Hepatocyte (in vitro differentiated cells): ENCODE measurements around the gene ZSCAN31. TPM values are rescaled to one million over a fixed set of nuclear protein-coding genes. Genes with fewer than 3 reads are reported as not detected.
A peak's percentile ranks its signal among the peaks of the same experiment; 100 is the strongest.
"Not testable (repeated sequence)": the region's sequence is repeated elsewhere in the genome, so short reads cannot be mapped to it uniquely, and the experiment has no call there.

Source experiments
- DNase-seq: peaks from one replicate; pipeline ENCODE4 v3.0.0-alpha.2; 2016; ENCODE audit warnings: low spot score
- H2AFZ ChIP-seq: fragments of 200-600 bp; sonication (generic); 2 replicates; pipeline ENCODE4 v1.6.0; 2016; ENCODE audit warnings: antibody characterized with exemption, mild to moderate bottlenecking
- H3K27ac ChIP-seq: fragments of 200-600 bp; sonication (generic); 2 replicates; pipeline ENCODE4 v1.5.1; 2016; ENCODE audit warnings: mild to moderate bottlenecking
- H3K27me3 ChIP-seq: fragments of 200-600 bp; sonication (generic); 2 replicates; pipeline ENCODE4 v1.6.1; 2016
- H3K36me3 ChIP-seq: fragments of 200-600 bp; sonication (generic); replicated peaks from 2 replicates; pipeline ENCODE4 v1.5.1; 2016; ENCODE audit warnings: low read depth; ENCODE audit not compliant: insufficient read depth
- H3K4me1 ChIP-seq: fragments of 200-600 bp; sonication (generic); 2 replicates; pipeline ENCODE4 v1.5.1; 2016; ENCODE audit warnings: mild to moderate bottlenecking, moderate library complexity; ENCODE audit not compliant: insufficient read depth
- H3K4me2 ChIP-seq: fragments of 200-600 bp; sonication (generic); 2 replicates; pipeline ENCODE4 v1.6.0; 2016
- H3K4me3 ChIP-seq: fragments of 200-600 bp; sonication (generic); 2 replicates; pipeline ENCODE4 v1.5.1; 2016; ENCODE audit warnings: mild to moderate bottlenecking
- H3K79me2 ChIP-seq: fragments of 200-600 bp; sonication (generic); 2 replicates; pipeline ENCODE4 v1.6.0; 2017; ENCODE audit warnings: mild to moderate bottlenecking
- H3K9me2 ChIP-seq: fragments of 200-600 bp; sonication (generic); replicated peaks from 2 replicates; pipeline ENCODE4 v1.6.0; 2017; ENCODE audit warnings: mild to moderate bottlenecking; ENCODE audit not compliant: insufficient read depth
- H3K9me3 ChIP-seq: fragments of 200-600 bp; sonication (generic); 2 replicates; pipeline ENCODE4 v1.5.1; 2016; ENCODE audit warnings: low read depth, mild to moderate bottlenecking
- H4K20me1 ChIP-seq: fragments of 200-600 bp; sonication (generic); 2 replicates; pipeline ENCODE4 v1.6.0; 2016; ENCODE audit warnings: mild to moderate bottlenecking; ENCODE audit not compliant: insufficient read depth, poor library complexity, severe bottlenecking
- EZH2 ChIP-seq: fragments of 200-600 bp; sonication (generic); IDR thresholded peaks from 2 replicates; pipeline ENCODE4 v1.6.1; 2016; ENCODE audit warnings: antibody characterized with exemption, mild to moderate bottlenecking, borderline replicate concordance
- EZH2phosphoT487 ChIP-seq: fragments of 200-600 bp; sonication (generic); IDR thresholded peaks from one replicate; pipeline ENCODE4 v1.6.1; 2018; ENCODE audit warnings: antibody characterized with exemption, mild to moderate bottlenecking, low read depth, moderate library complexity; ENCODE audit not compliant: unreplicated experiment, severe bottlenecking
- WGBS: methylation state at CpG from one replicate; pipeline ENCODE4 v1.1.6; 2016; ENCODE audit warnings: low lambda C conversion rate; ENCODE audit errors: missing lambda C conversion rate; 5-methylcytosine and 5-hydroxymethylcytosine counted together
- polyA plus RNA-seq: library from polyadenylated mRNA; unstranded; fragments of >200 nt; fragmentation: Nextera tagmentation; extraction: Ambion mirVana; gene quantifications from 2 replicates; pipeline ENCODE4 v1.2.1, GENCODE V29; 2016
- total RNA-seq: library from RNA; depleted of rRNA; stranded (reverse); fragments of >200 nt; gene quantifications from 2 replicates; pipeline ENCODE4 v1.2.3, GENCODE V29; 2014
- TF ChIP-seq, protein P1 (sequence below): fragments of 200-600 bp; sonication (generic); IDR thresholded peaks from 2 replicates; pipeline ENCODE4 v1.5.1; 2016; ENCODE audit warnings: antibody characterized with exemption, mild to moderate bottlenecking; ENCODE audit not compliant: poor library complexity

ZSCAN31 gene
- total and polyA plus RNA-seq, 2 experiments from 2014 or later = 1.8 to 4.6 TPM

- TF ChIP-seq, protein P1, sequence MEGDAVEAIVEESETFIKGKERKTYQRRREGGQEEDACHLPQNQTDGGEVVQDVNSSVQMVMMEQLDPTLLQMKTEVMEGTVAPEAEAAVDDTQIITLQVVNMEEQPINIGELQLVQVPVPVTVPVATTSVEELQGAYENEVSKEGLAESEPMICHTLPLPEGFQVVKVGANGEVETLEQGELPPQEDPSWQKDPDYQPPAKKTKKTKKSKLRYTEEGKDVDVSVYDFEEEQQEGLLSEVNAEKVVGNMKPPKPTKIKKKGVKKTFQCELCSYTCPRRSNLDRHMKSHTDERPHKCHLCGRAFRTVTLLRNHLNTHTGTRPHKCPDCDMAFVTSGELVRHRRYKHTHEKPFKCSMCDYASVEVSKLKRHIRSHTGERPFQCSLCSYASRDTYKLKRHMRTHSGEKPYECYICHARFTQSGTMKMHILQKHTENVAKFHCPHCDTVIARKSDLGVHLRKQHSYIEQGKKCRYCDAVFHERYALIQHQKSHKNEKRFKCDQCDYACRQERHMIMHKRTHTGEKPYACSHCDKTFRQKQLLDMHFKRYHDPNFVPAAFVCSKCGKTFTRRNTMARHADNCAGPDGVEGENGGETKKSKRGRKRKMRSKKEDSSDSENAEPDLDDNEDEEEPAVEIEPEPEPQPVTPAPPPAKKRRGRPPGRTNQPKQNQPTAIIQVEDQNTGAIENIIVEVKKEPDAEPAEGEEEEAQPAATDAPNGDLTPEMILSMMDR = no peak
- no peak for TF ChIP-seq EZH2phosphoT487
- TF ChIP-seq EZH2 = no peak
- H3K27me3 ChIP-seq = no peaks in the 10 kb centered on the region
- no peaks in the 10 kb centered on the region for H3K9me2 ChIP-seq
- H3K79me2 ChIP-seq = no peaks in the 10 kb centered on the region
- no peak overlapping the region for H3K4me3 ChIP-seq
- H2AFZ ChIP-seq = no peak overlapping the region
- H3K9me3 ChIP-seq = no peaks in the 10 kb centered on the region
- no peaks in the 10 kb centered on the region for H3K4me1 ChIP-seq
- no peak overlapping the region for H3K27ac ChIP-seq
- H3K36me3 ChIP-seq = no peaks in the 10 kb centered on the region
- WGBS = 88% methylated on average over 3 of the region's 3 CpGs
- no peak overlapping the region for H3K4me2 ChIP-seq
- H4K20me1 ChIP-seq = no peaks in the 10 kb centered on the region
- no peak for DNase-seq
These were observed 20.3 kb downstream of the ZSCAN31 start for GRCh38 chr6:28315628-28316027.

- Histone ChIP-seq H4K20me1 (no peaks in the 10 kb centered on the region), H3K4me3 (no peak overlapping the region), H3K9me3 (no peaks in the 10 kb centered on the region), H2AFZ (no peak overlapping the region), H3K27me3 (no peaks in the 10 kb centered on the region), H3K27ac (no peak overlapping the region), H3K79me2 (no peaks in the 10 kb centered on the region), H3K4me1 (peaks cover 4% of the 10 kb centered on the region), H3K9me2 (no peaks in the 10 kb centered on the region), H3K4me2 (no peak overlapping the region), H3K36me3 (no peaks in the 10 kb centered on the region)
- TF ChIP-seq, protein P1 = no peak
- TF ChIP-seq EZH2 (no peak), EZH2phosphoT487 (no peak)
- no peak for DNase-seq
- WGBS = 89% methylated on average over 23 of the region's 23 CpGs
These were observed 23.0 kb downstream of the ZSCAN31 start for GRCh38 chr6:28312939-28313338.

DNA sequence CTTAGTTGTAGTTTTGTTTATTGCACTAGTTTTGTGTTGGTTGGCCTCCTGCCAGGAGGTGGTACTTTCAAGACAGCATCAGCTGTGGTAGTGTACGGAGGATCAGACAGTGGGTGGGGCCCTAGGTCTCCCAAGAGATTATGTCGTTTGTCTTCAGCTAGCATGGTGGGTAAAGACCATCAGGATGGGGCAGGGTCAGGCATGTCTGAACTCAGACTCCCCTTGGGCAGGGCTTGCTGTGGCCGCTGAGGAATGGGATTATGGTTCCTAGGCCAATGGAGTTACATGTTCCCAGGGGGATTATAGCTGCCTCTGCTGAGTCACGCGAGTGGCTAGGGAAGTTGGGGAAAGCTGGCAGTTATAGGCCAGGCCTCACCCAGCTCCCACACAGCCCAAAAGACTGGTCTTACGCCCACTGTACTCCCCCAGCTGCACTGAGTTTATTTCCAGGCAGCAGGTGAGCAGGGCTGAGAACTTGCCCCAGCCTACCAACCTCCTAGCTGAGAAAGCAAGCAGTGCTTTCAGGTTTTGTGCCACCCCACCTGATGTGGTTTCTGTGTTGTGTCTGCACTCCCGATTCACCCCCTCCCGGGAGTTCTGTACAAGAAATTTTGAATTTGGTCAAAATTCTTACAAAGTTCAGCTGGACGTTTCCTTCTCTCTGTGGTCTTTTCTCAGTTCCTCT is 24.7 kb downstream of the ZSCAN31 start:
- H3K27me3 ChIP-seq = no peaks in the 10 kb centered on the region
- H3K36me3 ChIP-seq = no peaks in the 10 kb centered on the region
- no peak overlapping the region for H3K4me3 ChIP-seq
- H3K4me1 ChIP-seq = peaks cover 4% of the 10 kb centered on the region
- no peak for DNase-seq
- H3K9me2 ChIP-seq = no peaks in the 10 kb centered on the region
- no peaks in the 10 kb centered on the region for H3K9me3 ChIP-seq
- 89% methylated on average over 9 of the region's 9 CpGs for WGBS
- H3K4me2 ChIP-seq = peak overlapping the region; percentile 57
- H3K27ac ChIP-seq = peak overlapping the region; percentile 58
- no peaks in the 10 kb centered on the region for H4K20me1 ChIP-seq
- no peak for TF ChIP-seq EZH2
- no peaks in the 10 kb centered on the region for H3K79me2 ChIP-seq
- H2AFZ ChIP-seq = no peak overlapping the region

DNA sequence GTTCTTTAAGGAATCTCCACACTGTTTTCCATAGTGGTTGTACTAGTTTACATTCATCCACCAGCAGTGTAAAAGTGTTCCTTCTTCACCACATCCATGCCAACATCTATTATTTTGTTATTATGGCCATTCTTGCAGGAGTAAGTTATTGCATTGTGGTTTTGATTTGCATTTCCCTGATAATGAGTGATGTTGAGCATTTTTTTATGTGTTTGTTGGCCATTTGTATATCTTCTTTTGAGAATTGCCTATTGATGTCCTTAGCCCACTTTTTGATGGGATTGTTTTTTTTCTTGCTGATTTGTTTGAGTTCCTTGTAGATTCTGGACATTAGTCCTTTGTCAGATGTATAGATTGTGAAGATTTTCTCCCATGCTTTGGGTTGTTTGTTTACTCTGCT is 29.6 kb downstream of the ZSCAN31 start:
- H3K27me3 ChIP-seq, H3K79me2 ChIP-seq, H4K20me1 ChIP-seq, H3K27ac ChIP-seq, H3K9me2 ChIP-seq, H2AFZ ChIP-seq, H3K4me1 ChIP-seq, H3K4me3 ChIP-seq, H3K9me3 ChIP-seq, H3K36me3 ChIP-seq, H3K4me2 ChIP-seq, DNase-seq: not testable (repeated sequence)
